ENCODE measurements around the gene PAPSS2. TPM values are rescaled to one million over a fixed set of nuclear protein-coding genes. Genes with fewer than 3 reads are reported as not detected.
A peak's percentile ranks its signal among the peaks of the same experiment; 100 is the strongest.

The PAPSS2 gene
- total RNA-seq, 2 donors from 2014 or later = 15.7 to 20.2 TPM

- H3K4me1 Mint-ChIP-seq = peaks cover 44% of the 10 kb centered on the region
- no peaks in the 10 kb centered on the region for H3K9me3 ChIP-seq (ENCODE audit: control insufficient read depth, low read length)
- peak overlapping the region; percentile 52 for H3K9ac ChIP-seq (ENCODE audit: extremely low read depth, low read length, poor library complexity, severe bottlenecking)
Measured at GRCh38 chr10:87660484-87661133, 931 bp downstream of the PAPSS2 start.

GRCh38 chr10:87661861-87662785 lies 2.4 kb downstream of the PAPSS2 start:
- Histone ChIP-seq H3K9ac (ENCODE audit: extremely low read depth, low read length, poor library complexity, severe bottlenecking) (no peak overlapping the region), H3K36me3 (ENCODE audit: control insufficient read depth, insufficient read depth, low read length) (peaks cover 20% of the 10 kb centered on the region), H3K27me3 (ENCODE audit: control insufficient read depth, insufficient read depth, low read length, poor library complexity, severe bottlenecking) (no peaks in the 10 kb centered on the region), H3K9me3 (ENCODE audit: control insufficient read depth, low read length) (no peaks in the 10 kb centered on the region), H3K4me3 (ENCODE audit: low read length) (peak overlapping the region; percentile 92), H3K27ac (ENCODE audit: low read depth, low read length) (no peak overlapping the region), H3K4me1 (ENCODE audit: control insufficient read depth, insufficient read depth, low read length) (peaks cover 8% of the 10 kb centered on the region)
- WGBS, 2 experiments (ENCODE audit: insufficient coverage in 1 of 2, insufficient read length in 1 of 2) = 88 to 90% methylated on average over 6 of the region's 6 CpGs
- Mint-ChIP-seq H3K27ac (no peak overlapping the region), H3K36me3 (ENCODE audit: low read depth) (peaks cover 22% of the 10 kb centered on the region), H3K9me3 (no peaks in the 10 kb centered on the region), H3K4me3 (no peak overlapping the region), H3K27me3 (ENCODE audit: insufficient read depth) (peaks cover 3% of the 10 kb centered on the region), H3K4me1 (peaks cover 35% of the 10 kb centered on the region)
- no peak for TF ChIP-seq CTCF (conservative IDR thresholded peaks at IDR 0.05)
- no peak for DNase-seq

More at GRCh38 chr10:87660484-87661133, 931 bp downstream of the PAPSS2 start:
- Mint-ChIP-seq H3K9me3 (no peaks in the 10 kb centered on the region), H3K36me3 (ENCODE audit: low read depth) (peaks cover 10% of the 10 kb centered on the region), H3K27ac (peak overlapping the region; percentile 88), H3K4me3 (peak overlapping the region; percentile 94), H3K27me3 (ENCODE audit: insufficient read depth) (peaks cover 3% of the 10 kb centered on the region)
- Histone ChIP-seq H3K27ac (ENCODE audit: low read depth, low read length) (no peak overlapping the region), H3K4me1 (ENCODE audit: control insufficient read depth, insufficient read depth, low read length) (peaks cover 10% of the 10 kb centered on the region), H3K36me3 (ENCODE audit: control insufficient read depth, insufficient read depth, low read length) (peaks cover 9% of the 10 kb centered on the region), H3K4me3 (ENCODE audit: low read length) (peak overlapping the region; percentile 92), H3K27me3 (ENCODE audit: control insufficient read depth, insufficient read depth, low read length, poor library complexity, severe bottlenecking) (no peaks in the 10 kb centered on the region)
- no peak for DNase-seq
- WGBS, 2 experiments (ENCODE audit: insufficient coverage in 1 of 2, insufficient read length in 1 of 2) = 26 to 47% methylated on average over 6 to 12 of the region's 12 CpGs
- TF ChIP-seq CTCF (conservative IDR thresholded peaks at IDR 0.05) = no peak

GRCh38 chr10:87664276-87664701 lies 4.6 kb downstream of the PAPSS2 start:
- 98% methylated on average over 2 of the region's 2 CpGs; no CpG with 5 or more reads in 1 of the 2 experiments for WGBS, 2 experiments (ENCODE audit: insufficient coverage in 1 of 2, insufficient read length in 1 of 2)
- TF ChIP-seq CTCF (conservative IDR thresholded peaks at IDR 0.05) = no peak
- Mint-ChIP-seq H3K27me3 (ENCODE audit: insufficient read depth) (peaks cover 2% of the 10 kb centered on the region), H3K4me3 (no peak overlapping the region), H3K36me3 (ENCODE audit: low read depth) (peaks cover 23% of the 10 kb centered on the region), H3K9me3 (no peaks in the 10 kb centered on the region), H3K4me1 (peaks cover 25% of the 10 kb centered on the region), H3K27ac (no peak overlapping the region)
- DNase-seq = no peak
- Histone ChIP-seq H3K9ac (ENCODE audit: extremely low read depth, low read length, poor library complexity, severe bottlenecking) (no peak overlapping the region), H3K27ac (ENCODE audit: low read depth, low read length) (no peak overlapping the region), H3K27me3 (ENCODE audit: control insufficient read depth, insufficient read depth, low read length, poor library complexity, severe bottlenecking) (no peaks in the 10 kb centered on the region), H3K4me3 (ENCODE audit: low read length) (no peak overlapping the region), H3K4me1 (ENCODE audit: control insufficient read depth, insufficient read depth, low read length) (peaks cover 3% of the 10 kb centered on the region), H3K36me3 (ENCODE audit: control insufficient read depth, insufficient read depth, low read length) (peaks cover 20% of the 10 kb centered on the region), H3K9me3 (ENCODE audit: control insufficient read depth, low read length) (no peaks in the 10 kb centered on the region)

Data from endodermal cell (in vitro differentiated cells).